Measurements from ENCODE around the gene KLHL36.

The KLHL36 gene

GRCh38 chr16:84660973-84661372 is 12.7 kb downstream of the KLHL36 start:
- no peak overlapping the region for H3K4me3 ChIP-seq (replicated peaks; ENCODE audit: low read depth, low read length)
- DNase-seq (ENCODE audit: extremely low read depth, low read depth): no peak
- no peak for TF ChIP-seq CTCF (IDR thresholded peaks at IDR 0.05; ENCODE audit: low read depth, low read length, missing control alignments)

GRCh38 chr16:84661418-84662060 is 13.2 kb downstream of the KLHL36 start:
- no peak for DNase-seq (ENCODE audit: extremely low read depth, low read depth)
- no peak for TF ChIP-seq CTCF (IDR thresholded peaks at IDR 0.05; ENCODE audit: low read depth, low read length, missing control alignments)
- H3K4me3 ChIP-seq (replicated peaks; ENCODE audit: low read depth, low read length): no peak overlapping the region

GRCh38 chr16:84662471-84662870 is 14.2 kb downstream of the KLHL36 start:
- H3K4me3 ChIP-seq (replicated peaks; ENCODE audit: low read depth, low read length): no peak overlapping the region
- no peak for TF ChIP-seq CTCF (IDR thresholded peaks at IDR 0.05; ENCODE audit: low read depth, low read length, missing control alignments)
- DNase-seq (ENCODE audit: extremely low read depth, low read depth): no peak

GRCh38 chr16:84663433-84664101 is 15.3 kb downstream of the KLHL36 start:
- no peak overlapping the region for H3K4me3 ChIP-seq (replicated peaks; ENCODE audit: low read depth, low read length)
- no peak for DNase-seq (ENCODE audit: extremely low read depth, low read depth)
- TF ChIP-seq CTCF (IDR thresholded peaks at IDR 0.05; ENCODE audit: low read depth, low read length, missing control alignments): no peak

- no peak overlapping the region for H3K4me3 ChIP-seq (replicated peaks; ENCODE audit: low read depth, low read length)
- no peak for DNase-seq (ENCODE audit: extremely low read depth, low read depth)
- no peak for TF ChIP-seq CTCF (IDR thresholded peaks at IDR 0.05; ENCODE audit: low read depth, low read length, missing control alignments)
Observed at GRCh38 chr16:84665359-84665758, 17.0 kb downstream of the KLHL36 start.

GRCh38 chr16:84665843-84666242 is 17.5 kb downstream of the KLHL36 start:
- no peak overlapping the region for H3K4me3 ChIP-seq (replicated peaks; ENCODE audit: low read depth, low read length)
- DNase-seq (ENCODE audit: extremely low read depth, low read depth): no peak
- no peak for TF ChIP-seq CTCF (IDR thresholded peaks at IDR 0.05; ENCODE audit: low read depth, low read length, missing control alignments)
